Calu3 (cell line): Measurements from ENCODE around the gene KRT4. TPM values are rescaled to one million over a fixed set of nuclear protein-coding genes. Genes with fewer than 3 reads are reported as not detected.

Experiments
- BruUV-seq: library from RNA; stranded (reverse); fragments of 400-500 nt; replicated peaks from 2 replicates; lab custom pipeline; 2021; lab: Mats Ljungman, UMichigan
- CTCF ChIA-PET: fragments of 300-600 bp; sonication (Branson Sonifier 250); formaldehyde crosslinking; loops from one replicate; lab custom pipeline; 2022; ENCODE audit warnings: antibody characterized with exemption; lab: Charles Lee
- DNase-seq: peaks from one replicate; pipeline ENCODE4 v3.0.0; 2022
- H3K27ac Mint-ChIP-seq: one replicate; pipeline ENCODE4 v1.8.0; 2022; ENCODE audit warnings: mixed read lengths; ENCODE audit not compliant: unreplicated experiment
- H3K27me3 Mint-ChIP-seq: one replicate; pipeline ENCODE4 v1.8.0; 2022; ENCODE audit warnings: mixed read lengths; ENCODE audit not compliant: unreplicated experiment
- H3K36me3 Mint-ChIP-seq: one replicate; pipeline ENCODE4 v1.8.0; 2022; ENCODE audit warnings: mild to moderate bottlenecking, moderate library complexity, mixed read lengths; ENCODE audit not compliant: insufficient read depth, unreplicated experiment
- H3K4me1 Mint-ChIP-seq: one replicate; pipeline ENCODE4 v1.8.0; 2022; ENCODE audit warnings: mild to moderate bottlenecking, low read depth, mixed read lengths; ENCODE audit not compliant: unreplicated experiment
- H3K4me3 Mint-ChIP-seq: one replicate; pipeline ENCODE4 v1.8.0; 2022; ENCODE audit warnings: mild to moderate bottlenecking, low read depth, moderate library complexity, mixed read lengths; ENCODE audit not compliant: unreplicated experiment
- H3K9me3 Mint-ChIP-seq: one replicate; pipeline ENCODE4 v1.8.0; 2022; ENCODE audit warnings: low read depth, mixed read lengths; ENCODE audit not compliant: unreplicated experiment
- CTCF ChIP-seq: fragments of 200-600 bp; IDR thresholded peaks from one replicate; pipeline ENCODE4 v1.8.0; 2022; ENCODE audit warnings: antibody characterized with exemption; ENCODE audit not compliant: unreplicated experiment
- intact Hi-C: fragments of 100-400 bp; cut with micrococcal nuclease; formaldehyde crosslinking; loops from one replicate; pipeline ENCODE4 v1.10.0; 2022; ENCODE audit not compliant: unreplicated experiment
- total RNA-seq: library from RNA; stranded (reverse); gene quantifications from 2 replicates; pipeline ENCODE4 v1.2.3, GENCODE V29; 2022

The KRT4 gene
- total RNA-seq, 1 experiment from 2014 or later: not detected

GRCh38 chr12:52798003-52798670, 15.8 kb downstream of the KRT4 start:
- no TSS peak for BruUV-seq
- H3K9me3 Mint-ChIP-seq: no peaks in the 10 kb centered on the region
- H3K27me3 Mint-ChIP-seq: peaks cover 10% of the 10 kb centered on the region
- H3K27ac Mint-ChIP-seq: no peak overlapping the region
- no peak for TF ChIP-seq CTCF
- no peak overlapping the region for H3K4me3 Mint-ChIP-seq
- H3K36me3 Mint-ChIP-seq: no peaks in the 10 kb centered on the region
- DNase-seq: no peak
- H3K4me1 Mint-ChIP-seq: peaks cover 26% of the 10 kb centered on the region
- intact Hi-C loops: no loop called here
- CTCF ChIA-PET: no interaction called here

GRCh38 chr12:52797529-52797894, 16.4 kb downstream of the KRT4 start:
- BruUV-seq: no TSS peak
- H3K4me1 Mint-ChIP-seq: peaks cover 26% of the 10 kb centered on the region
- TF ChIP-seq CTCF: no peak
- no peak overlapping the region for H3K27ac Mint-ChIP-seq
- H3K9me3 Mint-ChIP-seq: no peaks in the 10 kb centered on the region
- no peak overlapping the region for H3K4me3 Mint-ChIP-seq
- no peaks in the 10 kb centered on the region for H3K36me3 Mint-ChIP-seq
- peaks cover 4% of the 10 kb centered on the region for H3K27me3 Mint-ChIP-seq
- CTCF ChIA-PET: no interaction called here
- intact Hi-C loops: no loop called here
- no peak for DNase-seq

- TF ChIP-seq CTCF: no peak
- Mint-ChIP-seq H3K4me1 (peaks cover 26% of the 10 kb centered on the region), H3K27me3 (no peaks in the 10 kb centered on the region), H3K36me3 (no peaks in the 10 kb centered on the region), H3K27ac (no peak overlapping the region), H3K9me3 (no peaks in the 10 kb centered on the region), H3K4me3 (no peak overlapping the region)
- CTCF ChIA-PET: no interaction called here
- intact Hi-C loops: no loop called here
- no peak for DNase-seq
- BruUV-seq: no TSS peak
Measured at GRCh38 chr12:52796839-52797528, 16.9 kb downstream of the KRT4 start.

- no peak overlapping the region for H3K4me3 Mint-ChIP-seq
- DNase-seq: no peak
- no peaks in the 10 kb centered on the region for H3K27me3 Mint-ChIP-seq
- CTCF ChIA-PET: no interaction called here
- intact Hi-C loops: no loop called here
- H3K9me3 Mint-ChIP-seq: no peaks in the 10 kb centered on the region
- TF ChIP-seq CTCF: no peak
- H3K27ac Mint-ChIP-seq: no peak overlapping the region
- no TSS peak for BruUV-seq
- H3K4me1 Mint-ChIP-seq: peaks cover 26% of the 10 kb centered on the region
- no peaks in the 10 kb centered on the region for H3K36me3 Mint-ChIP-seq
Measured at GRCh38 chr12:52796429-52796794, 17.5 kb downstream of the KRT4 start.
